Activated gamma-delta T cell (primary cell): ENCODE data around the gene MYO15A.
"Not testable (repeated sequence)": the region's sequence is repeated elsewhere in the genome, so short reads cannot be mapped to it uniquely, and the experiment has no call there.

ENCODE experiments used
- DNase-seq: peaks from one replicate; lab custom pipeline; 2025; lab: John Stamatoyannopoulos, UW

Gene MYO15A

DNA sequence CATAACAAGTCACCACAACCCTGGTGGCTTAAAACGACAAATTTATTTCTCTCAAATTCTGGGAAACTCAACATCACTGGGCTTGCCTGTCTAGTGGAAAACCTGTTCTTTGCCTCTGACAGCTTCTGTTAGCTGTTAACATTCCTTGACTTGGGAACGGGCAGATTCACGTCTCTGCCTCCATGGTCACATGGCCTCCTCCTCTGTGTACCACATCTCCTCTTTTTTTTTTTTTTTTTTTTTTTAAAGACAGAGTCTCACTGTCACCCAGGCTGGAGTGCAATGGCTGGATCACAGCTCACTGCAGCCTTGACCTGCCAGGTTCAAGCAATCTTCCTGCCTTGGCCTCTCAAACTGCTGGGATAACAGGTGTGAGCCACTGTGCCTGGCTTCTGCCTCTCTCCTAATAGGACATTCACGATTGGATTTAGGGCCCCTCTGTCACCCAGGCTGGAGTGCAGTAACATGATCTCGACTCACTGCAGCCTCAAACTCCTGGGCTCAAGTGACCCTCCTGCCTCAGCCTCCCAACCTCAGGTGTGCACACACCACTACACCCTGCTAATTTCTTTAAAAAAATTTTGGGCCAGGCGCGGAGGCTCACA, 105.2 kb downstream of the MYO15A start:
- no peak for DNase-seq

DNA sequence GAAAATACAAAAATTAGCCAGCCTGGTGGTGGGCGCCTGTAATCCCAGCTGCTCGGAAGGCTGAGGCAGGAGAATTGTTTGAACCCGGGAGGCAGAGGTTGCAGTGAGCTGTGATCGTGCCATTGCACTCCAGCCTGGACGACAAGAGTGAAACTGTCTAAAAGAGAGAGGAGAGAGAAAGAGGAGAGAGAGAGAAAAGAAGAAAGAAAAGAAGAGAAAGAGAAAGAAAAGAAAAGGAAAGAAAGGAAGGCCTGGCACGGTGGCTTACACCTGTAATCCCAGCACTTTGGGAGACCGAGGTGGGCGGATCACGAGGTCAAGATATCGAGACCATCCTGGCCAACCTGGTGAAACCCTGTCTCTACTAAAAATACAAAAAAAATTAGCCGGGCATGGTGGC, 108.3 kb downstream of the MYO15A start:
- DNase-seq = not testable (repeated sequence)

DNA sequence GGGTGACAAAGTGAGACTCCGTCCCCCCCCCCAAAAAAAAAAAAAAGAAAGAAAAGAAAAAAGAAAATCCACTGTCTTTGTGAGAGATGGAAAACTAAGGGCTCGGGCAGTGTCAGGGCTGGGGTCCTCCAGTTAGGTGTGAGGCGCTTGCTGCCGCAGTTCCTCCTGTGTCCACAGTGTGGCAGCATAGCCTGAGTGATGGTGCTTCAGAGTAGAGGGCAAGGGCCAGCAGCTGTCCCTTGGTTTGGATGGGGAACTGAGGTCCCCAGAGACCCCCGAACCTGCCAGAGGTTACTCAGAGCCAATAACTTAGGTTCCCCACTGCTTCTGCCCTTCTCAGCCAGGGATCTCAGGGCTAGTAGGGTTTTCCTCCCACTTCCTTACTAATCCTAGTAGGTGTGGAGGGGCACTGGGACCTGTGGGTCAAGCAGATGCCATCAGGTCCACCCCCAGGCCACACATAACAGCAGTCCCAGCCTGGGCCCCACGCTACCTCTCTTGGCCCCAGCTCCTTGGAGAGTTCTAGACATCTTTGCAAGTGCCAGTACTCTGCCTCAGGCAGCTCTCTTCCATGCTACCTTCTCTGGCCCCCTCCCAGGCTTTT, 109.0 kb downstream of the MYO15A start:
- no peak for DNase-seq

DNA sequence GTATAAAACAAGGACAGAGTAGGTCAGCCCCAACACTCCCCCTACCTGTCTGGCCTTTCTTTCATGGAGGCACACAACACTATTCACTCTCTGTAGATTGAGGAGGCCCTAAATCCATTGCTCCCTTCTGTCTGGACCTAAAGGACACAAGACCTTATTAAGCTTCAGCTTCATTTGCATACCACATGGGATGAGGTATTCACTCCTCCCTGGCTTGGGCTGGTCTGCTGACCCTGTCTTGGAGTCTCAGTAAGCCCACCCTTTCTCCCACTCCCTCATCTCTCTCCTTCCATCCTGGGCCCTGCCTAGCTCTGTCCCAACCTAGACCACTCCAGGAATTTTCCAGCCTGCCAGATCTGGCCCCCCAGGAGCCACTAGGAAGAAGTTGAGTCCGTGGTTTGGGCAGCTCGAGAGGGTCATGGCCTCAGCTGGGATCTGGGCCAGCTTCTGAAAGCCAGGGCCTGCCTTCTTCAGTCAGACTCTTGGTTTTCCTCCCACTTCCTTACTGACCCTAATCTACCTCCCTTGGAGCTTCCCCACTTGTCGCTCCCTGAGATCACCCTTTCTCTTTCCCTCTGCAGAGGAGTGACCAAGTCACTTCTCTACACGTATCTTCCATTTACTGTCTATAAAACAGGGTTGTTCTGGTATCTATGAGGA, 110.3 kb downstream of the MYO15A start:
- DNase-seq = no peak

DNA sequence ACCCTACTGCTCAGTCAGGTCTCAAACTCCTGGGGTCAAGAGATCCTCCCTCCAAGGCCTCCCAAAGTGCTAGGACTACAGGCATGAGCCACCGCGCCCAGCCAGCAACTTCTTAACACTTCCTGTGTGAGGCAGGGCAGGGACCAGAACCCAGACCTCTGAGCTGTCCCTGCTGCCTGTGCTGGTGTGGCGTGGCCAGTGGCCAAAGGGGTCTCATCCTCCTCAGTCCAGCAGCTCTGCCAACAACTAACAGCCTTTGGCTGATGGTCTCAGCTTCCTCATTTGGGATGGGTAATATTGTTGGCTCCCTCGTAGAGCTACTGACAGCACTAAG, 115.5 kb downstream of the MYO15A start:
- no peak for DNase-seq

DNA sequence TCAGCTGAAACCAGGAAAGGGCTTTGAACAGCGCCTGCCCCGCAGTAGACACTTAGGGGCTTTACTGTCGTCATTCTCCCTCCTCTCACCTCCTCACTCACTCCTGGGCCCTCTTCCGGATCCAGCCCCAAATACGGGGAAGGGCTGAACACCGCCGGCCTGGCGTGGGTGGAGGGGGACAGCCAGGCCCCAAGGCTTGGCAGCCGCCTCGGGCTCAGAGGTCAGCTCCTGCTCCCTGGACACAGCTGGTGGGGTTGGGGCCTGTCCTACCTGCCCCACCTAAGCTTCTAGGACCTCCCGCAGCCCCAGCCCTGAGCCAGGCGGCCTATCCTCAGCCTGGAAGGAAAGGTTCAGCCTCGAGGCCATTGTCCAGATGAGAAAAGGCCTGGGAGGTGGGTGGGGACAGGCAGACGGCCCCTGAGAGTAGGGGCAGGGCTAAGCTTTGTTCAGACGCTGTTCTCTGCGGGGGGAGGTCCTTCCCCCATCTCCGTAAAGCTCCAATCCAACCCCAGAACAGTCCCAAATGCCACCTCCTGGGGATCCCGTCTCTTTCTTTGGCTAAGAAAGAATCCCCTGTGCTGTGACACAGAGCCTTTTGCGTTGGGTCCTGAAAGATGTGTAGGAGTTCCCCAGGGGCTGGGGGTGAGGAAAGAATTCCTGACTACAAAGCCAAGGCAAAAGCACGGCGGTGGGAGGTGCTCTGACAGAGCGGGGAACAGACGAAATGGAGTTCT, 116.0 kb downstream of the MYO15A start:
- no peak for DNase-seq

DNA sequence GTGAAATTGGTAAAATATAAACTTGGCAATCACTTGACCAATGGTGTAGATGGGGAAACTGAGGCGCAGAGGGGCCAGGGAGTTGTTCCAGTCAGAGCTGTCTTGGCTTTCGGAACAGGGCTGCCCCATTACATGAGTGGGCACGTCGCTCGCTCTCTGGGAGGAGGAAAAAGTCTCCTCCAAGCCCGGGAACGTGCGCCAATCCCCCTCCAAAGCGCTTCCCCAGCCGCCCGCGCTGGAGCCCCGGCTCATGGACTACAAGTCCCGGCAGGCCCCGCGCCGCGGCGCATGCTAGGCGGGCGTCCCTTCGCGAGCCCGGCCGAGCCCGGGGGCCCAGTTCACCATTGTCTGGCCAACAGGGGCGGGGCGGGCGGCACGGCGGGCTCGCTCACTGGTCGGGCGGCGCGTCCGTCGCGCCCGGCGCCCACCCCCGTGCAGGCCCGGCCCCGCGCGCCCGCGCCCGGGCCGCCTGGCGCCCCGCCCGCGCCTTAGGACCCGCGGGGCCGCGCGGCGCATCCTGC, 116.6 kb downstream of the MYO15A start, which contains the start of gene LLGL1:
TSS of gene LLGL1 (plus strand) at position 515 of the 521 bp plus-strand sequence. CDS start 48 bp downstream, outside the sequence.
- peak; percentile 97 for DNase-seq

DNA sequence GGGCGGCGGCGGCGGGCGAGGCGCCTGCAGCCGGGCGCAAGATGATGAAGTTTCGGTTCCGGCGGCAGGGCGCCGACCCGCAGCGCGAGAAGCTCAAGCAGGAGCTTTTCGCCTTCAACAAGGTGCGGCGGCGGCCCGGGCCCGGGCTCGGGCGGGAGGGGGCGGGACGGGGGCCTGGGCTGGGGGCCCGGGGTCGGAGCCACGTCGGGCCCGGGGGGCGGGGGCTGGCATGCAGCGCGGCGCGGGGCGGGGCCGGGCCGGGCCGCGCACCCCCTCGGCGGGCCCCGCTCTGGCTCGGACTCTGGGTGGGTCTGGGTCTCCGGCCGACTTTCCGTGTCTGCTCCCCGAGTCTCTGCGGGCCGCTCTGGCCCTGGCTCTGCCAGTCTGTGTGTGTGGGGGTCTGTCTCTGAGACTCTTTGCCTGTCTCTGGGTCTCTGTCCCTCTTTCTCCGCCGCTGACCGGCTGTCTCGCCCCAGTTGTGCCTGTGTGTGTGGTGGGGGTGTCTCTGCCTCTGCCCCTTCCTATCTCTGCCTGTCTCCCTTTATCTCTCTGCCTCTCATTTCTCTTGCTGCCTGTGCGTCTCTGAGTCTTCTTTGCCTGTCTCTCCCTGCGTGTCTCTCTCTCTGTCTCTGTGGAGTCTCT, 117.2 kb downstream of the MYO15A start:
- no peak for DNase-seq

DNA sequence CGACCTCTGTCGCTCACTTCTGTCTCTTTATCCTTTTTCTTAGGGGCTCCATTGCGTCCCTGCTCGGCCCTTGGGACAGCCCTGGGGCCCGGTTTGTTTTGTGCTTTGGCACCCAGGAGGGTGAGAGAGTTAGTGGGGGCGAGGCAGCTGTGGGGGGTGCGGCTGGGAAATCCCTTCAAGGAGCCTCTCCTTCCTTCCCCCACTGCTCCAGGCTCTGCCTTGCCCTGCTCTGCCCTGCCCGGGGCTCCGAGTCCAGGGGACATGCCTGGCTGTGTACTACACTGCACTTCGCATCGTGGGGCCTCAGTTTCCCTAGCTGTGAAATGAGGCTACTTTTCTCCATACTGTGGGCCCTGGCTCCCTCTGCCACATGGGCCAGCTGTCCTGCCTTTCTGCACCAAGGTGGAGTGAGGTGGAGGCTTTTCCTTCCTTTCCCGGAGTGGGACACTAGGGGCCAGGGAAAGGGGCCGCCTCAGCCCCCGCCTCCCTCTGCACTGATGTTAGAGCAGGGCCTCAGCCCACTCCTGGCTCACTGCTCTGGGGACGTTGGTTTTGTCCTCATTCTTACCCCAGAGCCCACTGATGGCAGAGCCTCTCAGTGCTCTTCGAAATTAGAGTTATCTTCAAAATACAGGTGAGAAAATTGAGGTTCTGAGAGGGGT, 117.9 kb downstream of the MYO15A start:
- DNase-seq = no peak

DNA sequence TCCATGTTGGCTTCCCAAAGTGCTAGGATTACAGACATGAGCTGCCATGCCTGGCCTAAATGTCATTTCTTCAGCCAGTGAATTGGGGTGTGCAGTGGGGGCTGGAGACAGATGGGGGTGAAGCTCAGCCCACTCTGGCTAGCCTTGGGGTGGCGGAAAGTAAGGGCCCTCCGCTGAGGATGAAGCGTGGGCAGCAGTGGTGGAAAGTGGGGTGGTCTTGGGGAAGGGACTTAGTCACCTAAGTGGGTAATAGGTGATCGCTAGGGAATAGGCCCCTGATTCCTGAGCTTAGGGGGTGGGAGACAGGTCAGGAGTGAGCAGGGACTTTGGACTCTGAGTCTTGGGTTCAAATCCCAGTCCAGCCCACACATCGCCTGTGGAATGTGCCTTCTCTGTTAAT, 119.1 kb downstream of the MYO15A start:
- no peak for DNase-seq

DNA sequence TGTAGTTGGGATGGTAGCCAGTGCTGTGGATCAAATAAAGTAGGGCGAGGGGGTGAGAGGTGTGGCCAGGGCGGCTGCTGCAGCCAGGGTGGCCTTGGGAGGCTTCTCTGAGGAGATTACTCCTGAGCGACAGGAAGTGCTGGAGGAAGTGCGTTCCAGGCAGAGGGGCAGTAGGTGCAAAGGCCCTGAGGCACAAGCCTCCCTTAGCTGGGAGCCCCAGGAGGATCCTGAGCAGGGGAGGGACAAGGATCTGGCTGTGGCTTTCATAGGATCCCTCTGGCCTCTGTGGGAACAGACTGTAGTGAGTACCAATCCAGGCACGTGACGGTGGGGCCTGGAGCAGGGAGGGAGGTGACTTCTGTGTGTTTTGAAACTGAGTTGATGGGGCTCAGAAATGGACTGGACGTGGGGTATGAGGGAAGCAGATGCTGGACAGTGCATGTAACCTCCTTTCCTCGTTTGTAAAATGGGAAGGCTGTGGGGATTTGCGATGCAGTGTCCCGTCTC, 119.7 kb downstream of the MYO15A start:
- DNase-seq = no peak

DNA sequence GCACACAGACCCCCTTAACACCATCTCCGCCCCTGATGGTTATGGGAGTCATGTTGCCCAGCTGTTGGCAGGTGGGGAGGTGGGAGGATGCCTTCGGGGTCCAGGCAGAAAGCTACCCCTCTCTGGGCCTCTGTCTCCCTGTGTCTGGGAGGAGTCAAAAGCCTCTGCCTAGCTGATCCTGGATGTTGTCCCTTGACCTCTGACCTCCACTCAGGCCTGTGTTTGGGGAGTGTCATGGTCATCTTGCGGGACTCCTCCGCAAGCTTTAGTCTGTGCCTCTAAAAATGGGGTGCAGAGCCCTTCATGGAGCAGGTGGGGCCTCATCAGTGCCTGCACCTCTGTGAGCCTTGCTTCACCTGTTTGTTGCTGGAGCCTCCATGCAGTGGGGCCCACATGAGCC, 120.7 kb downstream of the MYO15A start:
- DNase-seq = no peak
